GM19468 (cell line): Measurements from ENCODE around the gene CPPED1.

Experiments used
- ATAC-seq: cut with Tn5 transposase; IDR thresholded peaks from one replicate; pipeline ENCODE4 v1.9.1; 2021; ENCODE audit warnings: mild to moderate bottlenecking, moderate library complexity, moderate number of reproducible peaks; ENCODE audit not compliant: unreplicated experiment; ENCODE audit errors: extremely low read depth

The CPPED1 gene

GRCh38 chr16:12742741-12743140 lies 60.9 kb downstream of the CPPED1 start:
- ATAC-seq = no peak

GRCh38 chr16:12740986-12741610 lies 62.6 kb downstream of the CPPED1 start:
- ATAC-seq = no peak

- ATAC-seq = no peak
Observed at GRCh38 chr16:12739738-12740137, 63.9 kb downstream of the CPPED1 start.

GRCh38 chr16:12737563-12737962 lies 66.1 kb downstream of the CPPED1 start:
- no peak for ATAC-seq

- ATAC-seq = no peak
Observed at GRCh38 chr16:12735805-12736204, 67.9 kb downstream of the CPPED1 start.

GRCh38 chr16:12732600-12732999 lies 71.1 kb downstream of the CPPED1 start:
- no peak for ATAC-seq

- no peak for ATAC-seq
Observed at GRCh38 chr16:12729448-12729847, 74.2 kb downstream of the CPPED1 start.

- no peak for ATAC-seq
Observed at GRCh38 chr16:12728469-12728868, 75.2 kb downstream of the CPPED1 start.

GRCh38 chr16:12724226-12724625 lies 79.5 kb downstream of the CPPED1 start:
- no peak for ATAC-seq

- ATAC-seq = no peak
Observed at GRCh38 chr16:12723681-12724080, 80.0 kb downstream of the CPPED1 start.

GRCh38 chr16:12721841-12722421 lies 81.8 kb downstream of the CPPED1 start:
- ATAC-seq = no peak

- no peak for ATAC-seq
Observed at GRCh38 chr16:12719972-12720371, 83.7 kb downstream of the CPPED1 start.

GRCh38 chr16:12716658-12717057 lies 87.0 kb downstream of the CPPED1 start:
- ATAC-seq = no peak

GRCh38 chr16:12709807-12710206 lies 93.9 kb downstream of the CPPED1 start:
- ATAC-seq = no peak

- no peak for ATAC-seq
Observed at GRCh38 chr16:12708266-12708665, 95.4 kb downstream of the CPPED1 start.

- ATAC-seq = no peak
Observed at GRCh38 chr16:12706628-12707027, 97.1 kb downstream of the CPPED1 start.

GRCh38 chr16:12704492-12705111 lies 99.1 kb downstream of the CPPED1 start:
- no peak for ATAC-seq

GRCh38 chr16:12703935-12704334 lies 99.8 kb downstream of the CPPED1 start:
- ATAC-seq = no peak

- ATAC-seq = no peak
Observed at GRCh38 chr16:12700161-12700560, 103.5 kb downstream of the CPPED1 start.

GRCh38 chr16:12699161-12699560 lies 104.5 kb downstream of the CPPED1 start:
- ATAC-seq = no peak

GRCh38 chr16:12697437-12697836 lies 106.2 kb downstream of the CPPED1 start:
- ATAC-seq = no peak

GRCh38 chr16:12695454-12695853 lies 108.2 kb downstream of the CPPED1 start:
- ATAC-seq = no peak
